K562 (cell line): Measurements from ENCODE around the gene PACC1. TPM values are rescaled to one million over a fixed set of nuclear protein-coding genes. Genes with fewer than 3 reads are reported as not detected.

Experiments used
- ELF1 ChIP-seq: fragments of 200-800 bp; sonication (Bioruptor generic); IDR thresholded peaks from 2 replicates; pipeline ENCODE4 v1.6.1; 2016; ENCODE audit warnings: missing genetic modification characterization, missing compliant biosample characterization
- JUND ChIP-seq, 2 experiments: IDR thresholded peaks; 2 replicates in 1 of 2; 3 replicates in 1 of 2; pipeline ENCODE4 v1.6.1; 2011; ENCODE audit warnings: borderline replicate concordance in 2 of 2, low read depth in 2 of 2, low read length in 2 of 2, improper control_type of control experiment in 1 of 2, missing biosample characterization in 1 of 2, missing genetic modification characterization in 1 of 2, missing genetic modification reagents in 1 of 2
- NCOA1 ChIP-seq: fragments of 450-650 bp; IDR thresholded peaks from 2 replicates; pipeline ENCODE4 v1.6.1; 2016; ENCODE audit warnings: low read depth
- PYGO2 ChIP-seq: fragments of 450-650 bp; IDR thresholded peaks from 2 replicates; pipeline ENCODE4 v1.6.1; 2016; ENCODE audit warnings: mild to moderate bottlenecking, missing genetic modification characterization, moderate library complexity, missing compliant biosample characterization
- RBFOX2 ChIP-seq: fragments of 200-400 bp; formaldehyde crosslinking; IDR thresholded peaks from 2 replicates; pipeline ENCODE4 v1.6.1; 2017; ENCODE audit warnings: low read depth, mild to moderate bottlenecking, low read length, moderate library complexity
- SMC3 ChIP-seq: conservative IDR thresholded peaks from 2 replicates; pipeline ENCODE4 v1.6.1; 2011; ENCODE audit warnings: low read depth, low read length, improper control_type of control experiment; ENCODE audit not compliant: insufficient read depth
- STAG1 ChIP-seq: sonication (generic); formaldehyde crosslinking; IDR thresholded peaks from 2 replicates; pipeline ENCODE4 v1.5.0; 2020; ENCODE audit warnings: missing genetic modification reagents, borderline replicate concordance
- ZNF143 ChIP-seq: sonication (generic); formaldehyde crosslinking; IDR thresholded peaks from 2 replicates; pipeline ENCODE4 v1.9.0; 2022; ENCODE audit warnings: mild to moderate bottlenecking, missing genetic modification reagents
- ZNF408 ChIP-seq: fragments of 250-450 bp; sonication (Bioruptor Pico); IDR thresholded peaks from 2 replicates; pipeline ENCODE4 v1.4.0; 2020; ENCODE audit warnings: low read depth, mild to moderate bottlenecking, moderate library complexity
- polyA plus RNA-seq, 8 experiments: library from polyadenylated mRNA; depleted of rRNA in 4 of 8; stranded (reverse) in 5 of 8; unstranded in 3 of 8; fragments of >200 nt; fragmentation: Nextera tagmentation in 2 of 8; fragmentation: Illumina TruSeq in 1 of 8; extraction: Ambion mirVana in 2 of 8; extraction: Trizol in 1 of 8; gene quantifications; 2 replicates each; pipeline versions ENCODE4 v1.2.1 to v1.2.3, GENCODE V29; 2011 to 2014; ENCODE audit warnings: inconsistent platforms in 1 of 8, missing spikeins in 1 of 8
- total RNA-seq, 7 experiments: library from RNA; depleted of rRNA in 6 of 7; stranded (reverse); fragments of >200 nt in 6 of 7; fragmentation: Illumina TruSeq in 2 of 7; extraction: Trizol in 2 of 7; gene quantifications; 2 replicates each; pipeline versions ENCODE4 v1.2.1 to v1.2.3, GENCODE V29; 2011 to 2021; ENCODE audit warnings: low replicate concordance in 1 of 7
- TF ChIP-seq, protein P1 (sequence below), 2 experiments: fragments of 250-450 bp in 1 of 2; fragments of 450-650 bp in 1 of 2; sonication (Bioruptor Pico) in 1 of 2; IDR thresholded peaks; 2 replicates each; pipeline versions ENCODE4 v1.6.1 to v1.8.0; 2016 to 2021; ENCODE audit warnings: mild to moderate bottlenecking in 2 of 2, moderate library complexity in 2 of 2, missing compliant biosample characterization in 1 of 2, missing genetic modification characterization in 1 of 2
- TF ChIP-seq, protein P2 (sequence below): fragments of 250-450 bp; sonication (Bioruptor Pico); IDR thresholded peaks from 2 replicates; pipeline ENCODE4 v1.9.0; 2021; ENCODE audit warnings: mild to moderate bottlenecking, inconsistent platforms
- TF ChIP-seq, protein P3 (sequence below): sonication (generic); IDR thresholded peaks from 2 replicates; pipeline ENCODE4 v1.6.1; 2016
- TF ChIP-seq, protein P4 (sequence below): fragments of 250-450 bp; sonication (Bioruptor Pico); IDR thresholded peaks from 2 replicates; pipeline ENCODE4 v1.5.0; 2021

Gene PACC1
- total and polyA plus RNA-seq, 9 of the 15 experiments (the other 6 are each of a cell fraction or from before 2014, with no cell fraction given) = 7.1 to 19.3 (median 14.9) TPM

DNA sequence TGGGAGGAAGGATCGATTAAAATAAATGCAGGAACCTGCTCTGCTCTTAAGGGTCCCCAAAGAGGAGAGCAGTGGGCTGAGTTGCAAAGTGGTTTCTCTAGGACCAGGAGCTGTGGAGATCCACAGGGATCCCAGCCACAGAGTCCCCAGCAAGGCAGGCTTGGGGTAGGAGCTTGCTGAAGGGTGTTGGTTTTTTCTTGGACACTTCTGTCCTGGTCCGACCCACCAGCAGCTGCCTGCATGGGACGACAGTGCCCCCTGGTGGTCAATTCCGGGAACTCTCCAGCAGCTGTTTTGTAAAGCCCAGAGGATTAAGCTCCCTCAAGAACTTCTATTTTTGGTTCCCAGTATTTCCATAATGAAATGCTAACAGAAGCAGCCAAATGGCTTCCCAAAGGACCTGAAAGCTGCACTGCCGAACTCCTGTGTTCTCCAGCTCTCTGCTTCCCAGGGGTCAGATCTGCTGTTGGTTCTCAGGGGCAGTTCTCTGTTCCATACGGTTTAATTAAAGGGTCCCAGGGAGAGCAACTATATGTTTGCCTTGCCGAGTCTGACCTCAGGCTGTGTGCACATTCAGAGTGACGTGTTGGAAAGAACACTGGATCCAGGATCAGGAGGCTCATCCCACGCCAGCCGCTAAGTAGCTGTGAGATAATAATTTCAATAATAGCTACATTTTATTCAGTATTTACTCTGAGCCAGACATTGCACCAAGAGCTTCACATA, 41.3 kb upstream of the PACC1 start (continued):
- TF ChIP-seq, protein P1, sequence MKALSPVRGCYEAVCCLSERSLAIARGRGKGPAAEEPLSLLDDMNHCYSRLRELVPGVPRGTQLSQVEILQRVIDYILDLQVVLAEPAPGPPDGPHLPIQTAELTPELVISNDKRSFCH (CRISPR knock-in tag; IDR thresholded peaks at IDR 0.05) = no peak
- TF ChIP-seq, protein P1 (tag; IDR thresholded peaks at IDR 0.05) = no peak
- TF ChIP-seq SMC3 = peak; percentile 99
- TF ChIP-seq, protein P2, sequence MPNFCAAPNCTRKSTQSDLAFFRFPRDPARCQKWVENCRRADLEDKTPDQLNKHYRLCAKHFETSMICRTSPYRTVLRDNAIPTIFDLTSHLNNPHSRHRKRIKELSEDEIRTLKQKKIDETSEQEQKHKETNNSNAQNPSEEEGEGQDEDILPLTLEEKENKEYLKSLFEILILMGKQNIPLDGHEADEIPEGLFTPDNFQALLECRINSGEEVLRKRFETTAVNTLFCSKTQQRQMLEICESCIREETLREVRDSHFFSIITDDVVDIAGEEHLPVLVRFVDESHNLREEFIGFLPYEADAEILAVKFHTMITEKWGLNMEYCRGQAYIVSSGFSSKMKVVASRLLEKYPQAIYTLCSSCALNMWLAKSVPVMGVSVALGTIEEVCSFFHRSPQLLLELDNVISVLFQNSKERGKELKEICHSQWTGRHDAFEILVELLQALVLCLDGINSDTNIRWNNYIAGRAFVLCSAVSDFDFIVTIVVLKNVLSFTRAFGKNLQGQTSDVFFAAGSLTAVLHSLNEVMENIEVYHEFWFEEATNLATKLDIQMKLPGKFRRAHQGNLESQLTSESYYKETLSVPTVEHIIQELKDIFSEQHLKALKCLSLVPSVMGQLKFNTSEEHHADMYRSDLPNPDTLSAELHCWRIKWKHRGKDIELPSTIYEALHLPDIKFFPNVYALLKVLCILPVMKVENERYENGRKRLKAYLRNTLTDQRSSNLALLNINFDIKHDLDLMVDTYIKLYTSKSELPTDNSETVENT (CRISPR knock-in tag) = no peak
- TF ChIP-seq ELF1 (tag) = 0 out of 2 replicates have a peak, but pooled peaks have one; percentile 19
- TF ChIP-seq, protein P3, sequence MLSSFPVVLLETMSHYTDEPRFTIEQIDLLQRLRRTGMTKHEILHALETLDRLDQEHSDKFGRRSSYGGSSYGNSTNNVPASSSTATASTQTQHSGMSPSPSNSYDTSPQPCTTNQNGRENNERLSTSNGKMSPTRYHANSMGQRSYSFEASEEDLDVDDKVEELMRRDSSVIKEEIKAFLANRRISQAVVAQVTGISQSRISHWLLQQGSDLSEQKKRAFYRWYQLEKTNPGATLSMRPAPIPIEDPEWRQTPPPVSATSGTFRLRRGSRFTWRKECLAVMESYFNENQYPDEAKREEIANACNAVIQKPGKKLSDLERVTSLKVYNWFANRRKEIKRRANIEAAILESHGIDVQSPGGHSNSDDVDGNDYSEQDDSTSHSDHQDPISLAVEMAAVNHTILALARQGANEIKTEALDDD = no peak
- peak; percentile 100 for TF ChIP-seq STAG1 (CRISPR knock-in tag)
- TF ChIP-seq PYGO2 (tag) = no peak
- 0 out of 2 replicates have a peak, but pooled peaks have one; percentile 29 for TF ChIP-seq JUND (IDR thresholded peaks at IDR 0.05; ENCODE audit: borderline replicate concordance, low read depth, low read length)
- no peak for TF ChIP-seq JUND (tag; IDR thresholded peaks at IDR 0.05; ENCODE audit: borderline replicate concordance, low read depth, low read length)
- TF ChIP-seq NCOA1 = no peak
- no peak for TF ChIP-seq RBFOX2
- TF ChIP-seq ZNF408 (CRISPR knock-in tag) = no peak
- TF ChIP-seq, protein P4, sequence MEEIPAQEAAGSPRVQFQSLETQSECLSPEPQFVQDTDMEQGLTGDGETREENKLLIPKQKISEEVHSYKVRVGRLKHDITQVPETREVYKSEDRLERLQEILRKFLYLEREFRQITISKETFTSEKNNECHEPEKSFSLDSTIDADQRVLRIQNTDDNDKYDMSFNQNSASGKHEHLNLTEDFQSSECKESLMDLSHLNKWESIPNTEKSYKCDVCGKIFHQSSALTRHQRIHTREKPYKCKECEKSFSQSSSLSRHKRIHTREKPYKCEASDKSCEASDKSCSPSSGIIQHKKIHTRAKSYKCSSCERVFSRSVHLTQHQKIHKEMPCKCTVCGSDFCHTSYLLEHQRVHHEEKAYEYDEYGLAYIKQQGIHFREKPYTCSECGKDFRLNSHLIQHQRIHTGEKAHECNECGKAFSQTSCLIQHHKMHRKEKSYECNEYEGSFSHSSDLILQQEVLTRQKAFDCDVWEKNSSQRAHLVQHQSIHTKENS (CRISPR knock-in tag) = no peak
- TF ChIP-seq ZNF143 (CRISPR knock-in tag) = no peak
